Prostate gland (tissue), 2 donors: ENCODE measurements around the gene TCP11L1.

Experiments
- CTCF ChIP-seq, 4 experiments: fragments of 200-600 bp in 2 of 4; fragments of 450-650 bp in 2 of 4; sonication (generic) in 2 of 4; IDR thresholded peaks; 1 replicate in 3 of 4; 2 replicates in 1 of 4; pipeline ENCODE4 v1.5.1; 2016 to 2019; ENCODE audit warnings: antibody characterized with exemption in 4 of 4, mild to moderate bottlenecking in 2 of 4, moderate library complexity in 2 of 4
- POLR2A ChIP-seq: fragments of 450-650 bp; IDR thresholded peaks from one replicate; pipeline ENCODE4 v1.6.1; 2016; ENCODE audit warnings: antibody characterized with exemption, mild to moderate bottlenecking
- POLR2AphosphoS5 ChIP-seq: sonication (generic); formaldehyde crosslinking; IDR thresholded peaks from one replicate; pipeline ENCODE4 v1.6.1; 2017; ENCODE audit warnings: antibody characterized with exemption

- TF ChIP-seq CTCF (IDR thresholded peaks at IDR 0.05) (no peak), POLR2AphosphoS5 (no peak), POLR2A (no peak)
Observed at GRCh38 chr11:33067294-33067693, 27.9 kb downstream of the TCP11L1 start.
